Spleen (tissue), 11 donors: Measurements from ENCODE around the gene SEPTIN11. TPM values are rescaled to one million over a fixed set of nuclear protein-coding genes. Genes with fewer than 3 reads are reported as not detected.

Experiments used
- DNase-seq: peaks from one replicate; pipeline ENCODE4 v3.0.0-alpha.2; 2020
- H3K27ac ChIP-seq, 8 donors: fragments of 200-600 bp; sonication (generic) in 7 of 8; 1 replicate in 4 of 8; 2 replicates in 4 of 8; pipeline versions ENCODE4 v1.5.0 to v1.8.0; 2016 to 2021; ENCODE audit warnings: inconsistent platforms in 4 of 8, mild to moderate bottlenecking in 4 of 8, moderate library complexity in 1 of 8
- H3K27me3 ChIP-seq, 7 donors: fragments of 200-600 bp; sonication (generic) in 6 of 7; replicated peaks in 1 of 7; 1 replicate in 4 of 7; 2 replicates in 3 of 7; pipeline versions ENCODE4 v1.5.0 to v1.8.0; 2016 to 2021; ENCODE audit warnings: inconsistent platforms in 3 of 7, mild to moderate bottlenecking in 1 of 7
- H3K36me3 ChIP-seq, 6 donors: fragments of 200-600 bp; sonication (generic) in 5 of 6; 1 replicate in 4 of 6; 2 replicates in 2 of 6; pipeline versions ENCODE4 v1.5.0 to v1.8.0; 2016 to 2021; ENCODE audit warnings: inconsistent platforms in 2 of 6
- H3K4me1 ChIP-seq, 6 donors: fragments of 200-600 bp; sonication (generic) in 5 of 6; 1 replicate in 3 of 6; 2 replicates in 3 of 6; pipeline versions ENCODE4 v1.5.0 to v1.8.0; 2016 to 2021; ENCODE audit warnings: inconsistent platforms in 3 of 6
- H3K4me3 ChIP-seq, 8 donors: fragments of 200-600 bp; sonication (generic) in 7 of 8; 1 replicate in 4 of 8; 2 replicates in 4 of 8; pipeline versions ENCODE4 v1.5.0 to v1.8.0; 2016 to 2021; ENCODE audit warnings: inconsistent platforms in 4 of 8, mild to moderate bottlenecking in 4 of 8, moderate library complexity in 2 of 8
- H3K9me3 ChIP-seq, 8 donors: fragments of 200-600 bp; sonication (generic) in 7 of 8; 1 replicate in 4 of 8; 2 replicates in 4 of 8; pipeline versions ENCODE4 v1.5.0 to v1.8.0; 2016 to 2021; ENCODE audit warnings: inconsistent platforms in 4 of 8
- CTCF ChIP-seq, 11 experiments: fragments of 200-600 bp in 7 of 11; fragments of 450-650 bp in 4 of 11; sonication (generic) in 4 of 11; IDR thresholded peaks in 8 of 11; conservative IDR thresholded peaks in 3 of 11; 1 replicate in 7 of 11; 2 replicates in 4 of 11; pipeline versions ENCODE4 v1.4.0 to v1.8.0; 2016 to 2021; ENCODE audit warnings: antibody characterized with exemption in 11 of 11, inconsistent platforms in 4 of 11, mild to moderate bottlenecking in 1 of 11
- POLR2A ChIP-seq, 3 donors: fragments of 450-650 bp; IDR thresholded peaks; one replicate each; pipeline ENCODE4 v1.5.1; 2017; ENCODE audit warnings: antibody characterized with exemption in 3 of 3, mild to moderate bottlenecking in 1 of 3
- POLR2AphosphoS5 ChIP-seq, 3 donors: sonication (generic); formaldehyde crosslinking; IDR thresholded peaks; one replicate each; pipeline ENCODE4 v1.5.1; 2017; ENCODE audit warnings: antibody characterized with exemption in 3 of 3
- WGBS, 5 donors: extraction: QIAGEN DNeasy Blood & Tissue Kit in 3 of 5; methylation state at CpG; one replicate each; pipeline versions ENCODE4 v1.1.5 to v1.1.7; 2013 to 2018; 5-methylcytosine and 5-hydroxymethylcytosine counted together
- intact Hi-C: fragments of 100-400 bp; cut with DNase I; formaldehyde crosslinking; loops from one replicate; pipeline ENCODE4 v1.15.0; 2023; ENCODE audit warnings: low total_unique reads
- polyA plus RNA-seq, 3 donors: library from polyadenylated mRNA; stranded (reverse); fragments of 200-250 nt; gene quantifications; one replicate each; pipeline ENCODE4 v1.2.1, GENCODE V29; 2013
- total RNA-seq, 7 donors: library from RNA; depleted of rRNA in 3 of 7; stranded (reverse); fragments of >200 nt in 3 of 7; fragmentation: NEBNext Ultra II Directional in 4 of 7; extraction: Animal tissue kit (Norgen Biotek cat#: 25700) in 4 of 7; gene quantifications; one replicate each; pipeline versions ENCODE4 v1.1.0 to v1.2.1, GENCODE V29; 2016 to 2021
- donor health status: healthy with polysubstance abuse.
- donor health status: DM: no; HTN: no; CAD: no; lungs with moderate emphysema.
- donor health status: DM: no; HTN: no; CAD: no.
- donor health status: Bipolar disorder and iron deficiency.
- donor health status: healthy.
- donor health status: DM: no; HTN: no; CAD: no.
- donor health status: DM: yes; HTN: yes; CAD: no.

Gene SEPTIN11
- total and polyA plus RNA-seq, 10 donors: 9.7 to 91.9 (median 53.3) TPM

- Histone ChIP-seq H3K27ac (peak overlapping the region in 4 of 8 donors; percentile 6 to 18 (median 15)), H3K4me3 (no peak overlapping the region), H3K27me3 (no peaks in the 10 kb centered on the region), H3K9me3 (peaks cover 0 to 5% (median 0%) of the 10 kb centered on the region in 8 donors), H3K36me3 (no peaks in the 10 kb centered on the region), H3K4me1 (peaks cover 11 to 67% (median 24%) of the 10 kb centered on the region in 6 donors)
- TF ChIP-seq POLR2A (IDR thresholded peaks at IDR 0.05) (no peak), POLR2AphosphoS5 (IDR thresholded peaks at IDR 0.05) (no peak), CTCF (IDR thresholded peaks at IDR 0.05 in 8 of 11, conservative IDR thresholded peaks at IDR 0.05 in 3 of 11) (no peak)
- intact Hi-C loops: no loop called here
- 64 to 82% (median 78%) methylated on average over 4 of the region's 4 CpGs for WGBS, 5 donors
- no peak for DNase-seq
Measured at GRCh38 chr4:76987685-76988084, 38.1 kb downstream of the SEPTIN11 start.

DNA sequence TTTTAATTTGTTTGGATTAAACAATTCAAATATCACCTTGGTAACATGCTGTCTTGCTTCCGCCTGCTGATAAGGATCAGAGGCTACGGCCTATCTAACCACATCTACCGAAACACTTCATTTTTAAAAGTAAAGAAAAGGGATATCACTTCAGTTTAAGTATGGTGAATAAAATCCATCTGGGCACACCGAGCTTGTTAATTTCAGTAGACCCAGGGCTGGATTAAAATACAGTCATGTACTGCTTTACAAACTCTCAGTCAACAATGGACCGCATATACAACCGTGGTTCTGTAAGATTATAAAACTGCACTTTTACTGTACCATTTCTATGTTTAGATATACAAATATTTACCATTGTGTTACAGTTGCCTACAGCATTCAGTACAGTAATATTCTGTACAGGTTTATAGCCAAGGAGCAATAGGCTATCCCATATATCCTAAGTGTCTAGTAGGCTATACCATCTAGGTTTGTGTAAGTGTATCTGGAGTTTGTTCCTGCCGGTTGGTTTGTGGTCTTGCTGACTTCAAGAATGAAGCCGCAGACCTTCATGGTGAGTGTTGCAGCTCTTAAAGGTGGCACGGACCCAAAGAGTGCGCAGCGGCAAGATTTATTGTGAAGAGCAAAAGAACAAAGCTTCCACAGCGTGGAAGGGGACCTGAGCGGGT, 40.0 kb downstream of the SEPTIN11 start:
- 43 to 74% (median 51%) methylated on average over 13 of the region's 13 CpGs for WGBS, 5 donors
- intact Hi-C loops: no loop called here
- peak overlapping the region in 1 of 8 donors; percentile 18 for H3K27ac ChIP-seq
- no peaks in the 10 kb centered on the region for H3K36me3 ChIP-seq
- H3K27me3 ChIP-seq: no peaks in the 10 kb centered on the region
- peak overlapping the region in 1 of 8 donors; percentile 36 for H3K4me3 ChIP-seq
- peaks cover 0 to 5% (median 0%) of the 10 kb centered on the region in 8 donors for H3K9me3 ChIP-seq
- TF ChIP-seq POLR2AphosphoS5 (IDR thresholded peaks at IDR 0.05) (no peak), POLR2A (IDR thresholded peaks at IDR 0.05) (no peak)
- peaks cover 5 to 65% (median 15%) of the 10 kb centered on the region in 6 donors for H3K4me1 ChIP-seq
- DNase-seq: no peak

GRCh38 chr4:76990288-76991080, 40.9 kb downstream of the SEPTIN11 start:
- Histone ChIP-seq H3K4me1 (peaks cover 4 to 58% (median 9%) of the 10 kb centered on the region in 6 donors), H3K27ac (no peak overlapping the region), H3K4me3 (no peak overlapping the region), H3K36me3 (no peaks in the 10 kb centered on the region), H3K9me3 (peaks cover 0 to 5% (median 0%) of the 10 kb centered on the region in 8 donors), H3K27me3 (no peaks in the 10 kb centered on the region)
- intact Hi-C loops: no loop called here
- no peak for DNase-seq
- WGBS, 5 donors: 91 to 96% (median 94%) methylated on average over 10 to 12 of the region's 12 CpGs
- TF ChIP-seq POLR2AphosphoS5 (IDR thresholded peaks at IDR 0.05) (no peak), POLR2A (IDR thresholded peaks at IDR 0.05) (no peak), CTCF (IDR thresholded peaks at IDR 0.05 in 8 of 11, conservative IDR thresholded peaks at IDR 0.05 in 3 of 11) (no peak)

- Histone ChIP-seq H3K9me3 (peaks cover 0 to 5% (median 0%) of the 10 kb centered on the region in 8 donors), H3K27ac (no peak overlapping the region), H3K36me3 (peaks cover 0 to 2% (median 0%) of the 10 kb centered on the region in 6 donors), H3K4me1 (peaks cover 0 to 55% (median 9%) of the 10 kb centered on the region in 6 donors), H3K27me3 (no peaks in the 10 kb centered on the region), H3K4me3 (no peak overlapping the region)
- intact Hi-C loops: no loop called here
- 89 to 94% (median 93%) methylated on average over 1 of the region's 1 CpG for WGBS, 5 donors
- TF ChIP-seq POLR2A (IDR thresholded peaks at IDR 0.05) (no peak), POLR2AphosphoS5 (IDR thresholded peaks at IDR 0.05) (no peak), CTCF (IDR thresholded peaks at IDR 0.05 in 8 of 11, conservative IDR thresholded peaks at IDR 0.05 in 3 of 11) (no peak)
- no peak for DNase-seq
Measured at GRCh38 chr4:76991161-76991660, 41.7 kb downstream of the SEPTIN11 start.
